Right renal pelvis (tissue), 4 donors: ENCODE data around the gene HYAL1. TPM values are rescaled to one million over a fixed set of nuclear protein-coding genes. Genes with fewer than 3 reads are reported as not detected.
"Not testable (repeated sequence)": the region's sequence is repeated elsewhere in the genome, so short reads cannot be mapped to it uniquely, and the experiment has no call there.

ENCODE experiments used
- DNase-seq, 4 donors: peaks; one replicate each; pipeline ENCODE4 v3.0.0-alpha.2; 2013; ENCODE audit warnings: low read depth in 4 of 4, low spot score in 3 of 4, missing footprints in 1 of 4
- polyA plus RNA-seq, 4 donors: library from polyadenylated mRNA; unstranded; fragments of 120-200 nt; gene quantifications; one replicate each; pipeline ENCODE4 v1.2.1, GENCODE V29; 2013; ENCODE audit not compliant: insufficient read length in 4 of 4

Gene HYAL1
- polyA plus RNA-seq, 4 donors: 6.2 to 8.0 (median 6.8) TPM

GRCh38 chr3:50295553-50296431 lies 7.6 kb downstream of the HYAL1 start:
- no peak for DNase-seq

GRCh38 chr3:50294492-50295403 lies 8.6 kb downstream of the HYAL1 start:
- DNase-seq: no peak

- no peak for DNase-seq
Observed at GRCh38 chr3:50294089-50294488, 9.3 kb downstream of the HYAL1 start.

GRCh38 chr3:50293079-50293801 lies 10.1 kb downstream of the HYAL1 start:
- no peak for DNase-seq

- DNase-seq: peak; percentile 89 to 94 (median 90)
Observed at GRCh38 chr3:50292159-50293078, 11.0 kb downstream of the HYAL1 start, which contains the start of gene IFRD2. TSS of gene IFRD2 (minus strand) at chr3:50292429. CDS start at chr3:50292274, 155 bp downstream.

GRCh38 chr3:50290161-50290641 lies 13.2 kb downstream of the HYAL1 start:
- DNase-seq: no peak

GRCh38 chr3:50289130-50289529 lies 14.2 kb downstream of the HYAL1 start:
- DNase-seq: no peak

- DNase-seq: no peak
Observed at GRCh38 chr3:50288387-50289007, 14.9 kb downstream of the HYAL1 start.

- DNase-seq: no peak
Observed at GRCh38 chr3:50287262-50287661, 16.1 kb downstream of the HYAL1 start.

- no peak for DNase-seq
Observed at GRCh38 chr3:50286322-50287227, 16.8 kb downstream of the HYAL1 start.

- DNase-seq: not testable (repeated sequence)
Observed at GRCh38 chr3:50284121-50284520, 19.3 kb downstream of the HYAL1 start.

- no peak for DNase-seq
Observed at GRCh38 chr3:50279255-50280016, 23.9 kb downstream of the HYAL1 start.

- DNase-seq: no peak
Observed at GRCh38 chr3:50278880-50279224, 24.5 kb downstream of the HYAL1 start, which contains the start of gene LSMEM2. TSS of gene LSMEM2 (plus strand) at chr3:50279087. CDS start at chr3:50279114, 27 bp downstream.

GRCh38 chr3:50278123-50278879 lies 25.1 kb downstream of the HYAL1 start:
- DNase-seq: no peak

- DNase-seq: no peak
Observed at GRCh38 chr3:50276762-50277101, 26.6 kb downstream of the HYAL1 start.

- no peak for DNase-seq
Observed at GRCh38 chr3:50275996-50276761, 27.2 kb downstream of the HYAL1 start.
